NCI-H2029 treated with DMSO at 0.1 percent for 48 hours (cell line): ENCODE results near the gene TRAPPC2.
"Not testable (repeated sequence)": the region's sequence is repeated elsewhere in the genome, so short reads cannot be mapped to it uniquely, and the experiment has no call there.

ENCODE experiments used
- DNase-seq: peaks from one replicate; lab custom pipeline; 2025; lab: John Stamatoyannopoulos, UW

Gene TRAPPC2

DNA sequence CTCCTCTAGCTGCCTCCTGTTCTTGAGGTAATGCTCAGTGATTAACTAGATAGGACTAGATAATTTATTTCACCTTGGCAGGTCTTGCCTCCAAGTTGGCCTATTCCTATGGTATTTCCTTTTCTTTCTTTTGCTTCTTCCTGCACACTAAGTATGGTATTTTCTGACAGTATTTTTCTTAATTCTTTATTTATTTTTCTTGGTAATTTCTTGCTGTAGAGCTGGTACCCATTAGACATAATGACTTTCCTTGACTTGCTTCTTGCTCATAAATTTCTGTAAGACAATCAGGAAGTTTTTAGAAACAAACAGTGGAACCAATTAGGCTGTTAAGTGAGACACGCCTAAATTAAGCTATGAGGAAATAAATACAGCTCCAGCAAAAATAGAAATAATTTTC is 36.0 kb downstream of the TRAPPC2 start:
- no peak for DNase-seq

DNA sequence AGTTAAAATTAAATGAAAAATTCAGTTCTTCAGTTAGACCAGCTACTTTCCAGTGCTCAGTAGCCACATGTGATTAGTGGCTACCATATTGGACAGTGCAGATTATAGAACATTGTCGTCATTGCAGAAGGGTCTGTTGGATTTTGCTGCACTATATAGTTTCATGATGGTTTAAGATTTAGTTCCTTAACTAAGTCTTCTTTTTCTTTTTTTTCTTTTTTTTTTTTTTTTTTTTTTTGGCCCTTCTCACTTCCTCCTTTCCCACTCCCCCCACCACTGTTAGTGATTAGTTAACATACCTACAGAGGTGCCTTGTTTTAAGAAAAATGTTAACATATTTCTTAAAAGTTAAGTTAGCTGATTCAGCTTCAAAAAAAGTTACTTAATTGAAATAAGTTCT is 36.4 kb downstream of the TRAPPC2 start:
- no peak for DNase-seq

GRCh38 chrX:13697455-13697854 is 37.0 kb downstream of the TRAPPC2 start:
- no peak for DNase-seq

DNA sequence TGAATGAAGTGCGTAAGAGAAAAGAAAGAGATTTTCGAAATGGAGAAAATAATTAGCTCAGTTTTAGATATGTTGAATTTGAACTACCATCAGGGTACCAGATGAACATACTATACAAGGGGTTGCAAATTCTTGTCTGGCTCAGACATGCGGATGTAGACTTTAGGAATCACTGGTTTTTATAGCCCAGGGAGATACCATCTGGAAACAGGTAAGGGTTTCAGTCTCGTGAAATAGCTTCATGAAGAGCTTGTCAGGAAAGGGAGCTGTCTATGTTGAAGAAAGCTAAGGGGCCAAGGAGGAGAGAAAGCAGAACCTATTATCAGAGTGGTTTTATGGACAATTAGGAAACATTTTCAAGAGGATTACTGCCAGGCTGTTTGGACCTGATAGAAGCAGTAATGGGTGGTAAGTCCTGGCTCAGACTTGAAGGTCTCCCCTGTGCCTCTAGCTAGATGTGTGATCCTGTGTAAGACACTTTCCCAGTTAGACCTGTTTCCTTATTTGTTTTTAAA is 38.8 kb downstream of the TRAPPC2 start:
- no peak for DNase-seq

DNA sequence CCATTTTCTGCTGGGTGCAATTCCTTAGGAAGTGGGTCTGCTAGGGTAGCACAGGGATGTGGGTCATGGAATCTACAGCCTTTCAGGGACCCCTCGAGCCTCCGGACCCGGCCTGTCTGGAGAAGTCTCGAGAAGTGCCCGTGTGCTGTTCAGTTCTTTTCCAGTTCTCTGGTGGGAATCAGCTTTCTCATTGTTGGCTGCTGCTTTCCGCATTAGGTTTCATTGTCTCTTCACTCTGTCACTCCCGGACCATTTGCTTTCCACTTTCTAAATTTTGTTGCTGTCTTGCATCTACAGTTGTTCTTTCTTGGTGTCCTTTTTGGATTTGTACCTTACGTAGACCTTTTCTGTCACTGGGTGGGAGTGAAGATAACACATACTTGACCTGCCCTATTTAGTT is 39.4 kb downstream of the TRAPPC2 start:
- no peak for DNase-seq

- no peak for DNase-seq
Observed at GRCh38 chrX:13694359-13694758, 40.1 kb downstream of the TRAPPC2 start.

DNA sequence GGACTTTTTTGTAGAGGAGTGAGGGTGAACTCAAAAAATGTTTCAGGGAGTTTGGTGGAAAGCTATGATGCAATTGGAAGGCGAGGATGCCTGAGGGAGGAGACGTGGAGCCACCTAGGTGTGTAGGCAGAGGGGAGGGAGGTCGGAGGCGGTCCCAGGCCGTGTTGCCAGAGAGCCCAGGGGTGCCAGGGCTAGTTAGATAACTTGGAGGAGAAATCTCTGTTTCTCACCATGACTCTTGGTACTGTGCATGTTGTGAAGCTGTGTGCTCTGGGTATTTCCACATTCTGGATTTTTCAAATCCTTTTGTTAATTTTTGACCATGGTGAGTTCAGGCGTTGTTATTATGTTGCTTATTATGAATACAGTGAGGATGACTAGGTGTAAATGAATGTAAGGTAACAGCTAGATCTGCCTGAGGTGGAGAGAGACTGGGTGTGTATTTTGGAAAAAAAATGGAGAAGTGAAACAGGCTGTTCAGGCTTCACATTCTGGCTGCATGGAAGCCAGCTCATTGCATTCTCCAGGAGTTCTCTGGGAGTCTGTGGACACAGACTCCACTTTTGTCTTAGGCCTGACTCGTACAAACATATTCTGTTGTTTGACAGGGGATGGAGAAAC is 41.0 kb downstream of the TRAPPC2 start:
- no peak for DNase-seq

DNA sequence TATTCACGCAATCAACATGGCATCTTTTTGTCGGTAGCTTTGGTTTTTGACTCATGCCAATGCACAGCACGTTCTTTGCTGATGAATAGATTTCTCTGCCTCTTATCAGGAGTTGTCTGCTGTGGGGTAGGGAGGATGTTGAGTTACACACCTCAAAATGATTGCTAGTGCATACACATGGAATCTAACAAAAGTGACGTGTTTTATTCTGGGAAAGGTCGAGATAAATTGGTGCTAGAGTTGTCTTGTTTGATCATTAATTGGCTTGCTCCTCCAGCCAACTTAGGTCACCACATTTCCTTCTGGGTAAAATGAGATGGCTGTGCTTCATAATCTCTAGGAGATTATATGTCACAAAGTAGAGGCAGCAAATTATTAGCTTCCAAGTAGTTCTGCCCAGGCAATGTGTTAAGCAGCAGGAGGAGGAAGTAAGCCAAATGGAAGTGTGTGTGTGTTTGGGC is 41.6 kb downstream of the TRAPPC2 start:
- no peak for DNase-seq

DNA sequence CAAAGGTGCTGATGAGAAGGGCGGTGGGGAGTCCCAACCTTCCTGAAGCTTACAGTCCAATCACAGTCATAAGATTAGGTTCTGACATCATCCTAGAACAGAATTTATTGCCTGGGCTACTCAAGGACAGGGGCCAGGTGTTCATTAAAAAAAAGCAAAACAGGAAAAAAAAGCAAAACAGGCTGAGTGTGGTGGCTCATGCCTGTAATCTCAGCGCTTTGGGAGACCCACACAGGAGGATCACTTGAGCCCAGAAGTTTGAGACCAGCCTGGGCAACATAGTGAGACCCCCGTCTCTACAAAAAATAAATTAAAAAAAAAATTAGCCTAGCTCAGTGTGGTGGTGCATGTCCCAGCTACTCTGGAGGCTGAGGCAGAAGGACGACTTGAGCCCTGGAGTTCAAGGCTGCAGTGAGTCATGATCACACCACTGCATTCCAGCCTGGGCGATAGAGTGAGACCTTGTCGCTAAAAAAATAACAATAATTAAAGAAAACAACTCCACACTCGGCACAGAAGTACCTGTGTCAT is 42.5 kb downstream of the TRAPPC2 start:
- no peak for DNase-seq

GRCh38 chrX:13690836-13691235 is 43.6 kb downstream of the TRAPPC2 start:
- no peak for DNase-seq

DNA sequence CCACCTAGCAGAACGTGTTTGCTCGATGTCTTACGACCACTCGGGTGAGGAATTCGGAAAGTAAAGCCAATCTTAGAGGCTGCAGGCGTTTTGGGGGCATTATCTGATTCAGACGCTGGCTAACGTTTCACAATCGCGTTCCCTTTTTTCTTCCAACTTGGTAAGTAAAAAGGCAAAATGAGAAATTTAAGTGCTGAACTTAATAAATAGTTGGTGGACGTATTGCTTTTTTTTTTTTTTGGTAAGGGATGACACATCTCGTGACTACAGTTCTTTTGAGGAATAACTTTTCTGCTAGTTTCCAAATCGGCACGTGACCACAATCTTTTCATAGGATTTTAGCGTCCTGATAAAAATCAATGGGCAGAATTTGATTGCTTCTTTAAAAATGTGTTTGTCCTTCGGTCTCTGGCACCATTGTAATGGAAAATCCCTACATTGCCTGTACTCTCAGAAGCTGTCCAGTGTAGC is 44.6 kb downstream of the TRAPPC2 start:
- no peak for DNase-seq

GRCh38 chrX:13688958-13689740 is 45.3 kb downstream of the TRAPPC2 start, which contains the start of gene RAB9A:
Gene RAB9A (plus strand): TSS chrX:13689128. CDS start chrX:13708747, 19,619 bp downstream.
- DNase-seq: no peak

DNA sequence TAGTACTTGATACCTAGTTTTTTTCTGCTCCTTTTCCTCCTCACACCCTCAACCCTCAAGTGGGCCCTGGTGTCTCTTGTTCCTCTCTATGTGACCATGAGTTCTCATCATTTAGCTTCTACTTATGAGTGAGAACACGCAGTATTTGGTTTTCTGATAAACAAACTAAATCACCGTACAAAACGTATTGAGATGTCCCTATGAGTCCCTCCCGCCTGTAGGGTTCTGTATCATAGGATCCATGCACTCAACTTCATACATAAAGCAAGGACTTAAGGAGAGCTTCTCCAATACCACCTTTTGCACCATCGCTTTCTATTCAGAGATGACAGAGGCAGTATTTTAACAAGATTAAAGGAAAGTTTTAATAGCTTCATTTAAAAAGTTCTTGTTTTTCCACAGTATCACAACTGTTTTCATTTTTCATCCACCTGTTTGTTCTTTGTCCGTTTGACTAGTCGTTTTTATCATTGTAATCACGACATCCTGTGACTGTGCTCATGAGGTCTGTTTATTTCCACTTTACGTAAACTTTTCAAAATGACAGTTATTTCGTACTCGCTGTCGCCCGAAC is 45.9 kb downstream of the TRAPPC2 start:
- no peak for DNase-seq

- no peak for DNase-seq
Observed at GRCh38 chrX:13687203-13687602, 47.2 kb downstream of the TRAPPC2 start.

- DNase-seq: no peak
Observed at GRCh38 chrX:13685126-13685763, 49.2 kb downstream of the TRAPPC2 start.

- no peak for DNase-seq
Observed at GRCh38 chrX:13684361-13684760, 50.1 kb downstream of the TRAPPC2 start.

DNA sequence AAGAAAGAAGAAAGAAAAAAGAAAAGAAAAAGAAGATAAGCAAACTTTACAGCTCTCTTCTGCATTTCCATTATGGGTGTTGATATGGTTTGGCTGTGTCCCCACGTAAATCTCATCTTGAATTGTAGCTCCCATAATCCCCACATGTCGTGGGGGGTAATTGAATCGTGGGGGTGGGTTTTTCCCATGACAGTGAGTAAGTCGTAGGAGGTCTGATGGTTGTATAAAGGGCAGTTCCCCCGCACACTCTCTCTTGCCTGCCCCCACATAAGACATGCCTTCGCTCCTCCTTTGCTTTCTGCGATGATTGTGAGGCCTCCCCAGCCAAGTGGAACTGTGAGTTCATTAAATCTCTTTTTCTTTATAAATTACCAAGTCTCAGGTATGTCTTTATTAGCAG is 52.8 kb downstream of the TRAPPC2 start:
- no peak for DNase-seq

GRCh38 chrX:13679700-13680099 is 54.7 kb downstream of the TRAPPC2 start:
- DNase-seq: not testable (repeated sequence)

GRCh38 chrX:13676885-13677284 is 57.5 kb downstream of the TRAPPC2 start:
- DNase-seq: no peak

DNA sequence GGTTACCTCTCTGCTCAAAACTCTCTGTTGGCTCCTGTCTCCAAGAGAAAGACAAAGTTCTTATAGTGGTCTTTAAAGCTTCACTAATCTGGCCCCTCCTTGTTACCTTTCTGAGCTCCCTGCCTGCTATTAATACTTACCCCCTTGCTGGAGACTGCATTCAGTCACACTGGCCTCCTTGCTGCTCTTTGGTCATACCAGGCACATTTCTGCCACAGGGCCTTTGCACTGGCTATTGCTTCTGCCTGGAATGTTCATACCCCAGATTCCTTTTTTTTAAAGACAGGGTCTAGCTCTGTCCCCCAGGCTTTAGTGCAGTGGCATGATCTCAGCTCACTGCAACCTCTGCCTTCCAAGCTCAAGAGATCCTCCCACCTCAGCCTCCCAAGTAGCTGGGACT is 61.4 kb downstream of the TRAPPC2 start:
- no peak for DNase-seq

DNA sequence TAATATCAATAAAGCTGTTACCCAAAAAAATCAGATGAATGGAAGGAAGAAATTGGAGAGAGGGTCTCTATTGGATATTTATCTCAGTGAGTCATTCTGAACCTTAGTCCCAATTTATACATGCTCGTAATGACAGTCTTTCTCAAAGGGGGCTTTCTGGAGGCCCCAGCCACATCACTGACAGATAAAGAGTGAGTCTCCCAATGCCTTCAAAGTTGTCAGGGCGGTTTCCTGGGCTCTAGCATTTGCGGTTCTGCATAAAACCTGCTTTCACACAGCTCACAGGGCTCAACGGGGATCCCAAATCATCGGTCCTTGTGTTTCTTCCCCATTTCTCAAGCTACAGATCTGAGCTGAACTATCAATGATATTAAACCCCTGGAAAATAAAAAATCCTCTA is 64.2 kb downstream of the TRAPPC2 start:
- DNase-seq: no peak

GRCh38 chrX:13669755-13670154 is 64.7 kb downstream of the TRAPPC2 start:
- DNase-seq: not testable (repeated sequence)
